HCT116 (cell line): ENCODE measurements around the gene PANX3. TPM values are rescaled to one million over a fixed set of nuclear protein-coding genes. Genes with fewer than 3 reads are reported as not detected.

ENCODE experiments used
- ATAC-seq: fragments of 200-7000 bp; cut with Tn5 transposase; 2 replicates; pipeline ENCODE4 v1.9.1; 2020; ENCODE audit warnings: mild to moderate bottlenecking, moderate library complexity
- BruUV-seq: library from RNA; stranded (reverse); fragments of 400-500 nt; replicated peaks from 2 replicates; lab custom pipeline; 2021; lab: Mats Ljungman, UMichigan
- CTCF ChIA-PET: fragments of 300-600 bp; sonication (Branson Sonifier 250); formaldehyde crosslinking; loops from one replicate; lab custom pipeline; 2021; ENCODE audit warnings: antibody characterized with exemption; lab: Charles Lee
- POLR2A ChIA-PET: fragments of 300-600, 350-600 bp; sonication (Branson Sonifier 250); formaldehyde crosslinking; loops from one replicate; lab custom pipeline; 2021; ENCODE audit warnings: antibody characterized with exemption; lab: Charles Lee
- RAD21 ChIA-PET, 2 experiments: fragments of 300-600 bp; sonication (Branson Sonifier 250); formaldehyde crosslinking; loops; one replicate each; lab custom pipeline; 2023; ENCODE audit warnings: low total read pairs in 2 of 2; ENCODE audit not compliant: uncharacterized antibody in 2 of 2, unreplicated experiment in 2 of 2, low non-redundant PET in 1 of 2; lab: Charles Lee
- DNase-seq: peaks from one replicate; pipeline ENCODE4 v3.0.0-alpha.2; 2010; ENCODE audit warnings: low read depth, low spot score
- H2AFZ ChIP-seq: fragments of 200-600 bp; shearing (Covaris generic), sonication (generic); 2 replicates; pipeline ENCODE4 v1.6.1; 2017; ENCODE audit warnings: low read depth, mixed run types, mixed read lengths, antibody characterized with exemption, low read length; ENCODE audit not compliant: poor library complexity, severe bottlenecking
- H3K27ac ChIP-seq: 2 replicates; pipeline ENCODE4 v1.5.1; 2012; ENCODE audit warnings: low read depth, low read length
- H3K27me3 ChIP-seq: fragments of 200-600 bp; sonication (generic); 2 replicates; pipeline ENCODE4 v1.6.1; 2016; ENCODE audit warnings: mixed run types, low read length, mixed read lengths; ENCODE audit not compliant: insufficient read depth
- H3K36me3 ChIP-seq, 2 experiments: fragments of 200-500 bp in 1 of 2; fragments of 200-600 bp in 1 of 2; sonication (Bioruptor generic) in 1 of 2; sonication (generic) in 1 of 2; 2 replicates each; pipeline versions ENCODE4 v1.5.1 to v1.6.1; 2014 to 2016; ENCODE audit warnings: low read length in 2 of 2, inconsistent platforms in 1 of 2, mixed read lengths in 1 of 2, mixed run types in 1 of 2; ENCODE audit not compliant: insufficient read depth in 2 of 2, control insufficient read depth in 1 of 2
- H3K4me1 ChIP-seq, 2 experiments: fragments of 200-600 bp in 1 of 2; sonication (generic) in 1 of 2; 2 replicates each; pipeline versions ENCODE4 v1.5.1 to v1.6.1; 2012 to 2017; ENCODE audit warnings: low read length in 2 of 2, inconsistent platforms in 1 of 2, mild to moderate bottlenecking in 1 of 2, mixed read lengths in 1 of 2, mixed run types in 1 of 2, moderate library complexity in 1 of 2; ENCODE audit not compliant: insufficient read depth in 2 of 2, control insufficient read depth in 1 of 2
- H3K4me2 ChIP-seq: fragments of 200-600 bp; sonication (generic); 2 replicates; pipeline ENCODE4 v1.6.1; 2017; ENCODE audit warnings: mixed run types, low read length, mixed read lengths
- H3K4me3 ChIP-seq, 2 experiments: fragments of 200-600 bp in 1 of 2; sonication (generic) in 1 of 2; replicated peaks in 1 of 2; 2 replicates each; pipeline ENCODE4 v1.5.1; 2011 to 2016; ENCODE audit warnings: low read length in 2 of 2, control low read depth in 1 of 2, low read depth in 1 of 2, mild to moderate bottlenecking in 1 of 2, mixed read lengths in 1 of 2, mixed run types in 1 of 2
- H3K79me2 ChIP-seq: fragments of 200-600 bp; sonication (generic); 2 replicates; pipeline ENCODE4 v1.6.1; 2017; ENCODE audit warnings: mild to moderate bottlenecking, mixed run types, low read length, moderate library complexity, mixed read lengths; ENCODE audit not compliant: insufficient read depth
- H3K9ac ChIP-seq: fragments of 200-600 bp; sonication (generic); 2 replicates; pipeline ENCODE4 v1.6.1; 2016; ENCODE audit warnings: low read length, mixed read lengths
- H3K9me2 ChIP-seq: fragments of 200-600 bp; sonication (generic), shearing (Covaris generic); 2 replicates; pipeline ENCODE4 v1.6.1; 2017; ENCODE audit warnings: mixed run types, mild to moderate bottlenecking, moderate library complexity; ENCODE audit not compliant: insufficient read depth
- H3K9me3 ChIP-seq, 2 experiments: fragments of 200-500 bp in 1 of 2; fragments of 200-600 bp in 1 of 2; sonication (Bioruptor generic) in 1 of 2; sonication (generic) in 1 of 2; 2 replicates each; pipeline ENCODE4 v1.6.1; 2014 to 2017; ENCODE audit warnings: low read length in 2 of 2, mixed read lengths in 2 of 2, inconsistent platforms in 1 of 2, low read depth in 1 of 2, mild to moderate bottlenecking in 1 of 2, mixed run types in 1 of 2, moderate library complexity in 1 of 2; ENCODE audit not compliant: control insufficient read depth in 1 of 2, insufficient read depth in 1 of 2
- H4K20me1 ChIP-seq: fragments of 200-600 bp; sonication (generic), shearing (Covaris generic); 2 replicates; pipeline ENCODE4 v1.6.1; 2017; ENCODE audit warnings: mixed run types, mild to moderate bottlenecking, moderate library complexity; ENCODE audit not compliant: insufficient read depth
- CBX3 ChIP-seq: IDR thresholded peaks from 2 replicates; pipeline ENCODE4 v1.6.1; 2012; ENCODE audit warnings: low read depth
- EGR1 ChIP-seq: IDR thresholded peaks from 2 replicates; pipeline ENCODE4 v1.6.1; 2012; ENCODE audit warnings: low read depth
- EZH2 ChIP-seq: fragments of 200-600 bp; sonication (generic); IDR thresholded peaks from 2 replicates; pipeline ENCODE4 v1.6.1; 2017; ENCODE audit warnings: antibody characterized with exemption, mixed run types
- JUND ChIP-seq: IDR thresholded peaks from 2 replicates; pipeline ENCODE4 v1.6.1; 2012
- RAD21 ChIP-seq: IDR thresholded peaks from 2 replicates; pipeline ENCODE4 v1.6.1; 2012; ENCODE audit warnings: low read depth, mild to moderate bottlenecking
- REST ChIP-seq: IDR thresholded peaks from 2 replicates; pipeline ENCODE4 v1.6.1; 2012; ENCODE audit warnings: low read depth
- SP1 ChIP-seq: IDR thresholded peaks from 2 replicates; pipeline ENCODE4 v1.6.1; 2012; ENCODE audit warnings: low read depth
- SRF ChIP-seq: IDR thresholded peaks from 2 replicates; pipeline ENCODE4 v1.6.1; 2012; ENCODE audit warnings: low read depth
- YY1 ChIP-seq: IDR thresholded peaks from 2 replicates; pipeline ENCODE4 v1.6.1; 2011; ENCODE audit warnings: low read length, low read depth, moderate library complexity, mild to moderate bottlenecking; ENCODE audit not compliant: insufficient replicate concordance; ENCODE audit errors: extremely low read depth
- ZFX ChIP-seq: fragments of 450-650 bp; IDR thresholded peaks from 2 replicates; pipeline ENCODE4 v1.6.1; 2017
- intact Hi-C: fragments of 100-400 bp; cut with micrococcal nuclease; formaldehyde crosslinking; loops from 2 replicates; pipeline ENCODE4 v1.10.0; 2022
- total RNA-seq: library from RNA; stranded (reverse); gene quantifications from one replicate; pipeline ENCODE4 v1.2.1, GENCODE V29; 2021; ENCODE audit not compliant: unreplicated experiment

PANX3 gene
- total RNA-seq, 1 experiment from 2014 or later, result not detected

- intact Hi-C loops, result no loop called here
- Histone ChIP-seq H3K36me3 (no peaks in the 10 kb centered on the region), H2AFZ (no peak overlapping the region), H3K9ac (no peak overlapping the region), H3K9me2 (no peaks in the 10 kb centered on the region), H3K79me2 (no peaks in the 10 kb centered on the region), H3K9me3 (no peaks in the 10 kb centered on the region), H4K20me1 (no peaks in the 10 kb centered on the region), H3K27me3 (peaks cover 62% of the 10 kb centered on the region), H3K4me2 (no peak overlapping the region), H3K27ac (no peak overlapping the region), H3K4me1 (no peaks in the 10 kb centered on the region), H3K4me3 (no peak overlapping the region)
- no peak for ATAC-seq
- ChIA-PET RAD21 (no interaction called here), CTCF (no interaction called here), POLR2A (no interaction called here)
- TF ChIP-seq SP1 (no peak), REST (no peak), EZH2 (no peak), YY1 (no peak), EGR1 (no peak), JUND (no peak)
- BruUV-seq, result no TSS peak
- no peak for DNase-seq
Measured at GRCh38 chr11:124591430-124591829, 19.8 kb upstream of the PANX3 start.

GRCh38 chr11:124592627-124593026 is 18.6 kb upstream of the PANX3 start:
- peaks cover 71% of the 10 kb centered on the region for H3K27me3 ChIP-seq
- TF ChIP-seq ZFX (no peak), CBX3 (no peak), JUND (no peak), EGR1 (no peak), SRF (no peak), RAD21 (no peak)
- TF ChIP-seq, all 23 proteins: peak for 0
- CTCF ChIA-PET, result no interaction called here
- Histone ChIP-seq H3K4me1 (no peaks in the 10 kb centered on the region), H3K9me2 (no peaks in the 10 kb centered on the region), H3K9ac (no peak overlapping the region), H3K36me3 (no peaks in the 10 kb centered on the region), H3K4me2 (no peak overlapping the region), H3K27ac (no peak overlapping the region), H3K9me3 (no peaks in the 10 kb centered on the region), H4K20me1 (no peaks in the 10 kb centered on the region), H3K79me2 (no peaks in the 10 kb centered on the region), H3K4me3 (no peak overlapping the region), H2AFZ (no peak overlapping the region)
- RAD21 ChIA-PET, result no interaction called here
- no TSS peak for BruUV-seq
- intact Hi-C loops, result no loop called here
- ATAC-seq (no peak), DNase-seq (no peak)
- POLR2A ChIA-PET, result no interaction called here
